RPMI8226 (cell line): ENCODE data around the gene NGF.

Experiments
- DNase-seq: peaks from one replicate; pipeline ENCODE4 v3.0.0-alpha.2; 2015

NGF gene

GRCh38 chr1:115277276-115277675 is 60.8 kb downstream of the NGF start:
- no peak for DNase-seq

- DNase-seq = no peak
Observed at GRCh38 chr1:115275216-115275615, 62.8 kb downstream of the NGF start.

DNA sequence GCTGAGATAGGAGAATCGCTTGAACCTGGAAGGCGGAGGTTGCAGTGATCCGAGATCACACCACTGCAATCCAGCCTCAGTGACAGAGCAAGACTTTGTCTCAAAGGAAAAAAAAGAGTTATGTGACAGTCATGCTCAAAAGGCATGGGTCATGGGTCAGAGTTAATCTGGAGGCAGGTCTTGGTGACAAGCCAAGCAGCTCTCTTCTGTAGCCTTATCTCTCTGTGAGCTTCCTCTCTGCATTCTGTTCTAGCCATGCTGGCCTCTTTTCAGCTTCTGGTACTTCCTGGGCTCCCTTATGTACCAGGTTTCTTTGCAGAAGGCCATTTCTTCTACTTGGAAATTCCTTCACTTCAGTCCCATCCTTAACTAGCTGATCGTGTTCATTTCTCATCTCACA is 63.6 kb downstream of the NGF start:
- DNase-seq = no peak

DNA sequence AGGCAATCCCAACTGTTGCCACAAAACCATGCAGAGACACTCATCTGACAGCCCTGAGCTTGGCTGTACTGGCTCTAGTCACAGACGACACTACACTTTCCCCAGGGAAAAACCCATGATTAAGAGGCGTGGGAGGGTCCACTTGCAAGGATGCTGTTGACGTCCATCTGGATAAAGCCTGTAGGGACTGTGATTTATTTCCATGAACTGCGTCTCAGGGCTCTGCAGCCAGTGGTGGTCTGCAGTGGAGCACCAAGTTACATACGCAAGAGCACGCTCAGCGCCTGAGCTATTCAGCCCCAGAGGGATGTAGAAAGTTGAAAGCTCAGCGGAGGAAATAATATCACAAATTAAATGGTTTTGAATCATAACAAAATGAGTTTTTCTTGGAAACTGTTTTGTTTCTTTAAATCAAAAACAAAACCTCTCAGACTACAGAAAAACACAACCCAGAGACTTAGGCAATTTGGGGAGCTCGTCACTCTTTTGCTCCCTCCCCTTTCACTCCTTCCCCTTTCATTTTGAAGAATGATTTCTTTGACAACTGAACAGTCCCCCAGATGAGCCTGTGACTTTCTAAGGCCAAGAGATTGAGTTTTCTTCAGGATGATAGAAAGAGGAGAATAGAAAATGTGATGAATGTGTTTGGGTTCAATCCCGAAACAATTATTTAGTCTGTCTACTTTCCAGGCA is 71.2 kb downstream of the NGF start:
- DNase-seq = no peak

- DNase-seq = no peak
Observed at GRCh38 chr1:115265099-115265498, 73.0 kb downstream of the NGF start.

DNA sequence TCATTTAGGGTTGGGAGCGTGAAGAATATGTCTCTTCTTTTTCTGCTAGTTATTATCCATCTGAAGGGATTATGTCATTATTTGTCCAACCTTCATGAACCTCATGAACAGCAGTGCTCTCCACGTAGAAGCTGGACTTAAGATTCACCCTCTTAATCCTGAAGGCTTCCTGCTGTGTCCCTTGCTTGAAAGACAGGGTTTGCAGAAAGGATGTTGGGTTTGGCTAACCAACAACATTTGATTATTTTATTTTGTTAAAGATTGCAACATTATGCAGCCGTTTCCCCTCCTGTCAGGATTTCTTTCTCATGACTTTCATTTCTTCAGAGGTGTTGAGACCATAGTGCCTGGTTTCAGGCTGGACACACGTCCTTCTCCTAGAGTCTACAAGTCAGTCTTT is 75.2 kb downstream of the NGF start:
- no peak for DNase-seq

DNA sequence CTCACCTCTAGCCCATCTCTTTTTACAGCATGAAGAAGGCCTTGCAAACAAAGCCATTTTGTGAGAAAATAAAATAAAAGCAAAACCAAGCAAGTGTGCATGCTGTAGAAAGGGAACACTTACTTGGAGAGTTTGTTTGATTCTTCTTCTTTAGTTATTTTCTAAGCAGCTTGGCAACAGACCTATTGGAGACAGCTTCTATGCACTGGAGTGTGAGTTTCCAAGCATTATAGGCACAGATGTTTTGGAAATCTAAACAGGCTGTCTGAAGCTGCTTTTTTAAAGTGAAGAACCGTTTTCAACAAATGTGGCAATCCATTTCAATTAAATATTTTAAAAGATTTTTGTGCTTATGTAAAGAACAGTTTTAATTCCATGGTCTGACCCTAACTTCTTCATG is 76.6 kb downstream of the NGF start:
- DNase-seq = no peak

- no peak for DNase-seq
Observed at GRCh38 chr1:115258302-115258866, 79.7 kb downstream of the NGF start.

DNA sequence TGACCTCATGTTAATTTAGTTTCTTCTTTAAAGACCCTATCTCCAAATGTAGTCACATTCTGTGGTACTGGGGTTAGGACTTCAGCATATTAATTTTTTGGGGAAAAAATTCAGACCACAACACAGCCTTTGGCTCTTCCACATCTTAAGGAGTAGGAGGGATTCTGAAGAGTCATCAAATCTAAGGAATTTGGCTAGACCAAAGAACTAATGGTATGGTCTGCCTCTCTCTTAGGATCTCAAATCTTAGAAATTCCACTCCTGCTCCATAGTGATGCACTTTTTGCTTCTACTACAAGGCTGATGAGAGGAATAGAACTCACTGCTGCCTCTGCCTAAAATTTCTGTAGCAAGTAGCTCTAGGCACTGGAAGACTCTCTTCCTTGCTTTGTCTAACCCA is 80.5 kb downstream of the NGF start:
- DNase-seq = no peak

- DNase-seq = no peak
Observed at GRCh38 chr1:115255154-115255553, 82.9 kb downstream of the NGF start.

GRCh38 chr1:115252585-115252984 is 85.5 kb downstream of the NGF start:
- no peak for DNase-seq

GRCh38 chr1:115251856-115252255 is 86.2 kb downstream of the NGF start:
- DNase-seq = no peak

DNA sequence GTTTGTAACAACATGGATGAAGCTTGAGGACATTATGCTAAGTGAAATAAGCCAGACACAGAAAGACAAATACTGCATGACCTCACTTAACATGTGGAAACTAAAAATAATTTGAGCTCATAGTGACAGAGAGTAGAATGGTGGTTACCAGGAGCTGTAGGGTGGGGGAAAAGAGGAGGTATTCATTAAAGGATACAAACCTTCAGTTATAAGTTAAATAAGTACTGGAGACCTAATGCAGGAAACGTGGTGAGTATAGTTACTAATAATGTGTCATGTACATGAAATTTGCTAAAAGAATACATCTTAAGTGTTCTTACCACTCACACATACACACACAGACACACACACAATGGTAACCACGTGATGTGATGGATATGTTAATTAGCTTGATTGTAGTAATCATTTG is 86.7 kb downstream of the NGF start:
- no peak for DNase-seq

GRCh38 chr1:115246526-115246925 is 91.5 kb downstream of the NGF start:
- DNase-seq = no peak

GRCh38 chr1:115245227-115245626 is 92.8 kb downstream of the NGF start:
- DNase-seq = no peak

GRCh38 chr1:115242543-115242942 is 95.5 kb downstream of the NGF start:
- DNase-seq = no peak

DNA sequence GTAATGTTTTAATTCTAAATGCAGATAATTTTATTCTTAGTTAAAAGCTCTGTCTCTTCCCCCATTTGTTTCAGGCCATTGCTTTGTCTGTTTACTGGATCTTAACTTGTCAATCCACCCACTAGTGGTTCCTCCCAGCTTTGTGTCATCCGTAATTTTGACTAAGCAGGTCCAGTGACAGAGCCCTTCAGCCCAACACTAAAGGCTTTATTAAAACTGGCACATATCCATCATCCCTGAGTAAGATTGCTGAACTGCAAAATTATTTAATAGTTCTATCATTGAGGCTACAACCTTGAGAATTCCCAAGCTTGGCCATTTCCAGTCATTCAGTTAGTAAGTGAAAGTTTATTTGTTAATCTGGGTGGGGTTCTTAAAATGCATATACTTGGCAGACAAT is 96.7 kb downstream of the NGF start:
- no peak for DNase-seq

DNA sequence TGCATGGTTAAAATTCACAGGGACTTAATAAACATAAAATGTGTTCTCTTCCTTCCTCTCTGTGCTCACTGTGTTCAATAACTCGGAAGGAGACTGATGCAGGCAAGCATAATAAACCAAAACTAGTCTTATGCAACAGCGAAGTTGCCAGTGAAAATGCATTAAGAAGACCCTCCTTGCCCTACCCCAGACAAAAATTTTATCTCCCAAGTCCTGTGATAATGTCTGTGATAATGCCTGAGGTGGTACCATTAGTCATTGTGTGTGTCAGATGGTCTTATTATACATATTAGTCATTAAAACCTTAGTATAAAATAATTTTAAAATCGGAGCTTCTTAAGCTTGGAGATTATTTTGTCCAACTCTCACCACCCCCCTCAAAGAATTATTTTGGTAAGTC is 97.8 kb downstream of the NGF start:
- no peak for DNase-seq

DNA sequence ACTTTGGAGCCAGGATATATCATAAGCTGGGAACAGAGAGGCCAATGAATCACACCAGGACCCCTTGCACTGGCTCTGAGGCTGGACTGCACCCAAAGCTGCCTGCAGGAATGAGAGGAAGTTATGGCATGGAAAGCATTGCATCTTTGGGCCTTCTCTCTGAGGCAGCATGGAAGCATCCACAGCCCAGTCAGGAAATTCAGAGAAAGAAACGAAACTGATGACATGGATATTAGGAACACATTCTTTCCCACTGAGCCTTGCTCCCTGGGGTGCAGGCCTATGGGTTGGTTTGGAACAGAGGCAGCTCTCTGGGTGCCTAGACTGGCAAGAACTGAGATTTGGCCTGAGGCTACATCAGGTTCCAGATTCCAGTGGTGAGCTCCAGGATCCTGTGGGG is 98.6 kb downstream of the NGF start:
- no peak for DNase-seq

DNA sequence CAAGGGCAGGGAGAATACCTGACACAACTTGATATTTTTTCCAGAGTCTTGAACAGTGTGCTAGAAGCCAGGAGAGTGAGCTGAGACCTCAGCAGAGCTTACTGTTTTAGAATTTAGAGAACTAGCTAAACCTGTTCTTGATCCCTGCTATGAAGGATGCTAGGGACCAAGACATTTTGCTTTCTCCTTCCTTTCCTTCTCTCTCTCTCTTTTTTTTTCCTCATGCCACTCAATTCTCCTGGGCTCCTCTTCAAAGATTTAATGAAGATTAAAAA is 99.0 kb downstream of the NGF start:
- DNase-seq = no peak

DNA sequence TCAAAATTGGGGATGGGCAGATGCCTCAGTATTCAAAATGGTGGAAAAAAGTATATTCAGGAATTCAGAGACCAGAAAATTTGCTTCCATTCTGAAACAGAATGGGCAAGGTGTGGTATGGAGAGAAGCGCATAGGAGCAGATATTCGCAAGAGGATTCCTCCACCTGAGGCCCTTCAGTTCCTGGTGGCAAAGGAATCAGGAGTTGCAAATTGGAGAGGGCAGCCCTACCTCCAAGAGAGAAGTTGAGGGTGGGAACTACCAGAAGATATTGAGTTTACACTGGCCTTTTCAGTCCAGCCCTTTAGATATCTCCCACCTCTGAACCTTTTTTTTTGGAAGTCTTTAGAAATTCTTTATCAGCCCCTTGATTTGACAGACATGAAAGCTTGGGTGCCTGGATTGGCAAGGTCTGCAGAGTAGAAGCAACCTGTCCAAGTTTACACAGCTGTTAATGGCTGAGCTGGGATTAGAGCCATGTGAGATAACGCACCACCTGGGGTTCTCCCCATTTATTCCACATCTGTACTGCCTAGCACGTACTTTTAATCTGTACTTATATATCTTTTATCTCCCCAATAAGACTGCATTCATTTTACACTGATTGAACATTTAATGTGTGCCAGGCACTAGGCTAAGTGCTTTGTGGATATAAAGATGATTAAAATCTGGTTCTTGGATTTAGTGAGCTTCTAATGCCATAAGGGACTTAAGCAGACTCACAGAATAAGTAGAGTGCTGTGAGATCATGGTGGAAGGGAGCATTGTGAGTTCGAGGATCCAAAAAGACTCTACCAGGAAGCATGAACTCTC is 99.5 kb downstream of the NGF start:
- no peak for DNase-seq

DNA sequence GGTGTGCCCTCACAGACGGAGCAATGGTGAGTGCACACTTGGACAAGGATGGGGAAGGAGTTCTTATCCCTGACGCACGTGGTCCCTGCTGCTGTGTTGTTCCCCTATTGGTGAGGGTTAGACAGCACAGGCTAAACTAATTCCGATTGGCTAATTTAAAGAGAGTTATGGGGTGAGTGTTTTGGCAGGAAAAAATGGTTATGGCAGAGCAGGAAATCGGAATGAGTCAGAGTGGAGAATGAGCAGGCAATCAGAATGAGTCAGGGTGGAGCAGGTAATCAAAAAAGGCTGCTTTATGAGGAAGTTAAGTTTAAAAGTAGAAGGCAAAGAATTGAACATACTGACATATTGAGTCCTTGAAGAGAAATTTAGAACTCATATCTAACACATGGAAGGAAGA is 100.5 kb downstream of the NGF start:
- no peak for DNase-seq

DNA sequence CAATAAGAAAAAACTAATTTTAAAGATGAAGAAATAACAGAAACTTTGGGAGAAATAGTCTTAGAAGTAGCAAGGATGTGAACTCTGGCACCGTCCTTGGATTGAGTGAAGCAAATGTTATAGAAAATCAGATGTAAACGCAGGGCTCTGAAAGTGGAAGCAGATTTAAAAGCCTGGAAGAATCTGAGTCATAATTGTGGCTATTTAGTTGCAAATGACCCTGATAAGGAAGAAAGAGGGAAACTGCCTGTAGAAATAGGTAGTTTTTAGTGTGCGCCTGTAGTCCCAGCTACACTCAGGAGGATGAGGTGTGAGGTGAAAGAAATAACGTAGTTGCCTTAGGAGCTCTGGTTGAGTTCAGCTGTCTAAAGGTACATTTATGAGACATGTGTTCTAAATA is 101.0 kb downstream of the NGF start:
- no peak for DNase-seq
